GM18861 (cell line): ENCODE measurements around the gene DEPDC5.
"Not testable (repeated sequence)": the region's sequence is repeated elsewhere in the genome, so short reads cannot be mapped to it uniquely, and the experiment has no call there.

ENCODE experiments used
- ATAC-seq: cut with Tn5 transposase; IDR thresholded peaks from one replicate; pipeline ENCODE4 v1.9.1; 2021; ENCODE audit not compliant: unreplicated experiment

The DEPDC5 gene

DNA sequence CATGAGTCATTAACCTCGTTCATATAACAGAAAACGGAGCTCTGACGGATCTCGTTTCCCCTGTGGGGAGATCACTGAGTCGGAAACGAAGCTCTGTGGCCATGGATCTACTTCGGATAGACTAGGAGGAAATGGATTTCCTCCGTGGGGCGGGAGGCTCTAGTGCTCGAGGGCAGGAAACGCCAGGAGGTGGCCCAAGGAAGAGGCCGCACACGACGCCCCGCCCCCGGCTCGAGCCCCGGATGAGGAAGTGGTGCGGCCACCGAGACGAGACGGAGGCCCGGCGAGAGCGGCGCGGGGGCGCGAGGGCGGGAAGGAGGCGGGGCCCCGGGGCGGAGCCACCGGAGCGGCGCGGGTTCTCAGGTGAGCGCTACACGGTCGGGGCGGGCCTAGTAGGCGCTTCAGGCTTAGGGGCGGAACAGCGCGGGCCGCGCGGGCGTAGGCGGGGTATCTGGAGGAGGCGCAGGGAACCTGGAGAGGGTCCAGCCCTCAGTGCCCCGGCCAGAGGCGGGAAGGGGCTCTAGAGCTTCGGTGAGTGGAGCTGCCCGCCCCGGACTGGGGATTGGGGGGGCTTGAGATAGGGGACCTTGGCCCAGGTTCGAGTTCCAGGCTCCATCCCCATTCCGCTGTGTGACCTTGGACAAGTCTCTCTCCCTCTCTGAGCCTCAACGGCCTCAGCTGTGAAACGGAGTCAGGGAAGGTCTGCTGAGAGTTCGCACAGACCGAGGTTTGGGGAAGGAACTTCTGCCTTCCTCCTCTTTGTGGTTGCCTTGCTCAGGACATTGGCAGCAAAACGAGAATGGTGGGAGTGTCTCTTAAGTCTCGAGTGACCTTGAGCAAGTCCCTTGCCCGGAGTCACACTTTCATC lies at the start of gene DEPDC5:
Gene DEPDC5 (plus strand): TSS at position 386 of the 868 bp plus-strand sequence. CDS start 903 bp downstream, outside the sequence.
- peak; percentile 57 for ATAC-seq

DNA sequence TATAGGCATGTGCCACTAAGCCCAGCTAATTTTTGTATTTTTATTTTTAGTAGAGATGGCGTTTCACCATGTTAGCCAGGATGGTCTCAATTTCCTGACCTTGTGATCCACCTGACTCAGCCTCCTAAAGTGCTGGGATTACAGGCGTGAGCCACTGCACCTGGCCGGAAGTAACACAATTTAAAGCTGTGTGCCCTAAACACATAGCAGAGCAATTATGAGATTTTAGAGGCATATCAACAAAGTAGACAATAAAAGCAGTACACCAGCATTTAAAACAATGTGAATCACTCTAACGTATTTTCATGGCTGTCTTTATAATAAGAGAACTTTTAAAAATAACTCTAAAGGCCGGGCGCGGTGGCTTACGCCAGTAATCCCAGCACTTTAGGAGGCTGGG lies 46.3 kb upstream of the DEPDC5 start:
- ATAC-seq: no peak

DNA sequence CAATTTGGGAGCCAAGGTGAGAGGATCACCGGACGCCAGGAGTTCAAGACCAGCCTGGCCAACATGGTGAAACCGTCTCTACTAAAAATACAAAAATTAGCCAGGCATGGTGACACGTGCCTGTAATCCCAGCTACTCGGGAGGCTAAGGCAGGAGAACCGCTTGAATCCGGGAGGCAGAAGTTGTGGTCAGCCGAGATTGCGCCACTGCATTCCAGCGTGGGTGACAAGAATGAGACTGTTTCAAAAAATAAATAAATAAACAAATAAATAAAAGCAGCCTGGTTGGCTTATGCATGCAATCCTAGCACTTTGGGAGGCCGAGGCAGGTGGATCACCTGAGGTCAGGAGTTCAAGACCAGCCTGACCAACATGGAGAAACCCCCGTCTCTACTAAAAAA lies 42.6 kb upstream of the DEPDC5 start:
- ATAC-seq: not testable (repeated sequence)

DNA sequence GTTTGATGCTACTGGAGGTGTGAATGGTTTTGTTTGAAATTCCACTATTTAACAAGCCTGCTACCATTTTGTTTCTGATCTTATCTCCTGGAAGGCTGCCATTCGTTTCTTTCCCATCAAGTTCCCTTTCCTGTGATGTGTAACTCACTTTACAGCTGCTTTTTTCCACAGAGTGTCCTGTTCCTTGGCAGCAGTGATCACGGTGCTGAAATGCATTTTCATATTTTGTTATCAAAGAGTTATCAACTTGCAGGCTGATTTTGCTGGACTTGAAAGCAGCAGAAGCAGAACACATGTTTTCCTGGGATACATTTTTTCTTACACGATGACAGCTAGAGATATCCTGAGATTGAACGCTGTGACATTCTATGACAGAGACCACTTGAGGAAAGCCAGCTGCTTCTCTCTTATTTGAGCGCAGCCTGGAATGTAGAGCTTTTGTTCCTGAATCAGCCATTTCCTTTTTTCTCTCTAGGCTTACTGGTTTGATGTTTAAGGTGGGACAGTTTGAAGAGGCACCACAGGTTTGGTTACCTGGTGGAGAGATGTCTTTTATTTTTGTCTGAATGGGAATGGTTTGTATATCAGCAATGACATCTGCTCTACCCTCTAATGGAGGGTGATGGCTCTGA lies 38.6 kb upstream of the DEPDC5 start:
- no peak for ATAC-seq

DNA sequence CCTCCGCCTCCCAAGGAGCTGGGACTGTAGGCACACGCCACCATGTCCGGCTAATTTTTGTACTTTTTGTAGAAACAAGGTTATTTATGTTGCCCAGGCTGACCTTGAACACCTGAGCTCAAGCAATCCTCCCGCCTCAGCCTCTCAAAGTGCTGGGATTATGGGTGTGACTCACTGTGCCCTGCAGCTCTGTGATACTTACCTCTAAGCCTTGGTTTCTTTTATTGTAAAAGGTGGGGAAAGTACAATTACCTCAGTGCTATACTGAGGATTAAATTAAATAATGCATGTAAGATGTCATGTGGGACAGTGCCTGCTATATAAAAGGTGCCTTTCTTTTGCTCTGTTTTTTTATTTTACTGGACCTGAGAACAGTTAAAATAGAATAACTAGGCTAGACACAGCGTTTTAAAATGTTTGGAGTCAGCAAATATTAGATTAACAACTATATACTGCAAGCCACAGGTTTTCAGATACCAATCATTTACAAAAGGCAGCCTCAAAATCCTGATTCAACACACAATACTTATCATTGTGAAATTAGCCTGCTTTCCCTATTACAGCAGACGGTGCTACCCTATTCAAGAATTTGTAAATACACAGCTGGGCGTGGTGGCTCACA lies 33.9 kb upstream of the DEPDC5 start:
- ATAC-seq: no peak

DNA sequence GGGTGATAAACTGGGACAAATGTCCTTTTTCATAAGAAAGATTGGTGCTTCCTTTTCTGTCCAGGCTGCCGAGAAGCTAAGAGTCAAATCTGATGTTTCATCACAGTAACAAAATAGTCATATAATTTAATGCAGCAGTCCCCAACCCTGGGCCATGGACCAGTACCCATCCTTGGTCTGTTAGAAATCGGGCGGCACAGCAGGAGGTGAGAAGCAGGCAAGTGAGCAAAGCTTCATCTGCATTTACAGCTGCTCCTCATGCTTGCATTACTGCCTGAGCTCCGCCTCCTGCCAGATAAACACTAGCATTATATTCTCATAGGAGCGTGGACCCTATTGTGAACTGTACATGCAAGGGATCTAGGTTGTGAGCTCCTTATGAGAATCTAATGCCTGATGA lies 30.1 kb upstream of the DEPDC5 start:
- ATAC-seq: no peak

DNA sequence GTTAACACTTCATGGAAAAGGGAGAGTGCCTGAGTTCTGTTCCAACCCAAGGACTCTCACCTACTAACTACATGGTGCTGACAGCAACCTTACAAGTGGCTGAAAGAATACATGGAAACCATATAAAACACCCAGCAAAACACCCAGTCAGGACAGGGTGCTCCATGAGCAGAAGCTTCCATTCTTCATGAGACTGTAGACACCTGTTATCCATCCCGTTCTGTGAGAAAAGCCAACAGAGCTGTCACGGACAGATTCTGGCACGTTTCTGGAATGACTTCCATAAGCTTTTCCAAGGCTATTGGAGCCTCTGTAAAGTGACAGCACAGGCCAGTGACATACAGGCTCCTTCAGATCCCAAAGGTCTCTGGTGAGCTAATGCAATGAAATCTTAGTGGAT lies 27.1 kb upstream of the DEPDC5 start:
- no peak for ATAC-seq

DNA sequence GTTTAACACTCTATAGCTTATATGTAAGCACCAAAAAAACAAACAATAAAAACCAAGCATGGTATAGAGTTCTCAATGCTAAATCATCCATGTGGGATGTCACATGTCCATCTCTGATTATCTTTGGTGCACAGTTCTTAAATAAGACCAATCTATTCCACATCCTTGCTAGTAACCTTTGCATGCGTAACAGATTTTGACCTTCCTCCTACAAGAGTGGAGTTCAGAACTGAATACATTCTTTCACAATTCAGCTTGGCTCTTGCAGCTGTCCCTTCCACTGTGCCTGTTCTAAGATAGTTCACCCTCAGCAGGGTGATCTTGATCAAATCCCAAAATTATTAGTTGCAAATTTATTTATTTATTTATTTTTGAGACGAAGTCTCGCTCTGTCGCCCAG lies 25.0 kb upstream of the DEPDC5 start:
- no peak for ATAC-seq

DNA sequence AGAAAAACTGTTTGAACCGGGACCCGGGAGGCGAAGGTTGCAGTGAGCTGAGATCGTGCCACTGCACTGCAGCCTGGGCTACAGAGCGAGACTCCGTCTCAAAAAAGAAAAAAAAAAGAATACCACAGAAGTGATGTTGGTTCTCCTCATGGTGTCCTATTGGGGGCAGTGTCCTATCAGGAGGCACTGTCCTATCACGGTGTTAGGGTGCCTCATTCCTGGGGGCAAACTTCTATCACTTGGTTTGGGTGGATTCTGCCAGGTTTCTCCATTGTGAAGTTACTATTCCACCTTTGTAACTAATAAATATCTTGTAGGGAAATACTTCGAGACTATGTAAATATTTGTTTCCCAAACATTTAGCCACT lies 23.5 kb upstream of the DEPDC5 start:
- no peak for ATAC-seq

DNA sequence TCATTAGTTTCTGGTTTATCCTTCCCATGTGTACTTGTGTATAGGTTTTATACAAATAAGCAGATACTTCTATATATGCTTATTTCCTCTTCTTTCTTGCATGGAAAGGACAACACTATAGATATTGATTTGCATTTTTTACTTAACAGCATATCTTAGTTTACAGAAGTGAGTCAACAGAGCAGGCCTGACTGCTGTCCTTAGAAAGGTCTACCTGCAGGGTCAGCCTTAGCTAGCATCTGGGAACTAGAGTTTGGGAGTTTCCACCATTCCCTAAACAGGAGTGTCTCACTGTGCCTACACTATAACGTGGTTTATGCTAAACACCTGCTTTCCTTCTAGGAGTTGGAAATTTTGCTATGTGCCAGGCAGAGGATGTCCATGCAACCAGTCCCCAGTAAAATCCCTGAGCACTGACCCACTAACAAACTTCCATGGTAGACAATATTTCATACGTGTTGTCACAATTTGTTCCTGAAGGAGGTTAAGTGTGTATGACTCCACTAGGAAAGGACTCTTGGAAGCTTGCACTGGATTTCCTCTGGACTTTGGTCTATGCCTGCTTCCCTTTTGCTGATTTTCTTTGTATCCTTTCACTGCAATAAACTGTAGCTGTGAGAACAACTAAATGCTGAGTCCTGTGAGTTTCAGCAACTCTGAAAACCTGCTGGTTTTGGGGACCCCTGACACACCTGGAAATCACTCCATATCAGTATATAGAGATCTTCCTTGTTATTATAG lies 21.6 kb upstream of the DEPDC5 start:
- ATAC-seq: no peak

DNA sequence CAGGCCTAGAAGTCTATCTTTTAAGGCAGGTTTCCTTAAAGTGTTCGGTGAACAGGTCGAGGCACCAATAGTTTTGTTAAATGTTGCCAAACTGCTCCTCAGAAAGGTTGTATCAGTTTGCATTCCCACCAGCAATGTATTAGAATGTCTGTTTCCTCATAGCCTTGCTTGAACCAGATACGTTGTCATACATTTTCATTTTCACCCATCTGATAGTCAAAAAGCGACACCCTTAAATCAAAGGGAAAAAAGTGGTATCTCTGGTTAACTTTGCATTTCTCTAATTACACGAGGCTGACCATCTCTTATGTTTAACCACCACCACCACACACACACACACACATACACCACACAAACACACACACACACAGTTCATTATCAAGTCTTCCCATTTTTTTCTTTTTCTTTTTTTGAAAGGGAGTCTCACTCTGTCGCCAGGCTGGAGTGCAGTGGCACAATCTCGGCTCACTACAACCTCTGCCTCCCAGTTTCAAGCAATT lies 20.2 kb upstream of the DEPDC5 start:
- no peak for ATAC-seq

DNA sequence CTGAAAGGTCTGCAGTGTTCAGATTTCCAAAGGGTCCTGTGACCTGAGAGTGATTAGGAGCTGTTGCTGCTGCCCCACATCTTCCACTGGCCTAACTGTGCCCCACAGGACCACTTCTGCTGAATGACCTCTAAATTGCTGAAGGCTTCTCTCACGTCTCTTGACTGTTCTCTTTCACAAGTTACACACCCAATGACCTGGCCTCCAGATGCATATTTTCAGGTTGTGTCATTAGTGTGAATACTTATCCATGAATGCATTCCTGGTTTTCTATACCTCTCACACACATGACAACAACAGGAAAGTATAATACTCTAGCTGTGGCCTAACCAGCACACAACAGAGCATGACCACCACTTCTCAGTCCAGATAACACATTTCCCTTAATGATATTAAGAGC lies 19.3 kb upstream of the DEPDC5 start:
- no peak for ATAC-seq

DNA sequence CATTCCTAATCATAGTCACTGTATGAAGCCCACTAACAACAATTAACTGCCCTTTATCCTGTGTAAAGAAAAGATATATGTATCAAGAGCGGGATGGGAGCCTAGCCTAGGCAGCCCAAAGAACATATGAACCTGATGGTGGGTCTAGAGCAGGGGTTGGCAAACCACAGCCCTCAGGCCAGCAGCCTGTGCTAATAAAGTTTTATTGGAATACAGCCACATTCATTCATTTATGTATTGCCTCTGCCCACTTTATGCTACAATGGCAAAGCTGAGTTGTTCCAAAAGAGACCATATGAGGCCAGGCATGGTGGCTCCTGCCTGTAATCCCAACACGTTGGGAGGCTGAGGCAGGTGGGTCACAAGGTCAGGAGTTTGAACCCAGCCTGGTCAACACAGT lies 17.4 kb upstream of the DEPDC5 start:
- ATAC-seq: no peak

DNA sequence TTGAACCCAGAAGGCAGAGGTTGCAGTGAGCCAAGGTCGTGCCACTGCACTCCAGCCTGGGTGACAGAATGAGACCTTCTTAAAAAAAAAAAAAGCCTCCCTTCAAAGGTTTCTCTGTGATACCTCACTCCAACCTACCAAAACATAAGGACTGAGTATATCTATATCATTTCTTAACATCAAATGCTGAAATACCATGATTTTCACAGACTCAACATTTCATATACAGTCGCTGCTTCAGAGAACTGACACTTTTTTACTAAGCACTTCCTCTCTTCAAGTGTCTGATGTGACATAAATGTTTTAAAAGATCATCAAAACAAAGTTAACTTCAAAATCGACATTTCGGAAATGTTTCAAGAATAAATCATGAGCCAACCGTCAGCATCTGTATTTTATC lies 15.9 kb upstream of the DEPDC5 start:
- no peak for ATAC-seq

DNA sequence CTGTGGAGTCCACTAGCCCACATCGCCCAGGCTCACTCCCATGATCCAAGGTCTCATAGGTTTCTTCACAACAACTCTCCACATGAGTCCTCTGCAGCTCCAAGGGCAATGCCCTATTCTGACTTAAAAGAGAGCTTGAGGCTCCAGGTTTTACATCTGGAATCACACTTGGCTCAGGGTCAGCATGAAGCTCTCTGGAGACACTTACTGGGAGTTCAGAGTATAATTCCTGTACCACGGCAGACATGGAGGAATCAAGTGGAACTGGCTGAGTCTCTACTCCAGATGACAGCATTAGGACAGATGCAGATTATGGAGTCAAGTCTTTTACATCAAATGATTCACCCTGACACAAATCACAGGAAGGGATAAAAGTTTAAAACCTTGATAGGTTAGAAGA lies 15.3 kb upstream of the DEPDC5 start:
- no peak for ATAC-seq

DNA sequence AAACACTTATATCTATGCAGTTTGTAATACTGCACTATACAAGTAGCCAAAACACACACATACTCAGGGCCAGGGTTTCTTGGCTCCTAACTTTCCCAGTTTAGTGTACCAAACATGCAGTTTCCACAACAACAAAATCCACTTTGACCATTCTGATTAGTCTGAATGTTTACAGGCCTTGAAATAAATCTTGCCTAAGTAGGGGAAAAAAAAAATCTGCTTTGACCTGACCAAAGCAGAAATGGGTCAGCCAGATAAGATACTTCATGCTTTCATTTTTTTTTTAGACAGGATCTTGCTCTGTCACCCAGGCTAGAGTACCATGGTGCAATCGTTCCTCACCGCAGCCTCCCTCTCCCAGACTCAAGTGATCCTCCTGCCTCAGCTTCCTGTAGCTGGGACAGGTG lies 14.0 kb upstream of the DEPDC5 start:
- ATAC-seq: no peak

DNA sequence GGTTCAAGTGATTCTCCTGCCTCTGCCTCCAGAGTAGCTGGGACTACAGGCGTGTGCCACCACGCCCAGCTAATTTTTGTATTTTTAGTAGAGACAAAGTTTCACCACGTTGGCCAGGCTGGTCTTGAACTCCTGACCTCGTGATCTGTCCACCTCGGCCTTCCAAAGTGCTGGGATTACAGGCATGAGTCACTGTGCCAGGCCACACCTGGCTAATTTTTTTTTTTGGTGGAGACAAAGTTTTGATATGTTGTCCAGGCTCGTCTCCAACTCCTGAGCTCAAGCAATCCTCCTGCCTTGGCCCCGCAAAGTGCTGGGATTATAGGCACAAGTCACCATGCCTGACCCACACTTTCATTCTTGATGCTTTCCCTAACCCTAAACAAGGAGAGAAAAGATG lies 13.5 kb upstream of the DEPDC5 start:
- ATAC-seq: not testable (repeated sequence)

DNA sequence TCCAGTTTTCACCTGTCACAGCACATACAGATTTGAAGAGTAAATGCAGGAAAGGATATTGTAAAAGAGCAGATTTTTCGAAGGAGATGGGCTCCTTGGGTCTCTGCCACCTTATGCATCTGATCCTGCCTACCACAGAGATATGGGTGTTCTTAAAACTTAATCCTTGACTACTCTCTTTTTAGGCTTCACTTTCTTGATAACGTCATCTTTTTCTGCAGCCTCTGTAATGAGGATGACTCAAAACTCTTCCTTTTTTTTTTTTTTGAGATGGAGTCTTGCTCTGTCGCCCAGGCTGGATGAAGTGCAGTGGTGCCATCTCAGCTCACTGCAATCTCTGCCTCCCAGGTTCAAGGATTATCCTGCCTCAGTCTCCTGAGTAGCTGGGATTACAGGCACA lies 11.7 kb upstream of the DEPDC5 start:
- ATAC-seq: no peak

DNA sequence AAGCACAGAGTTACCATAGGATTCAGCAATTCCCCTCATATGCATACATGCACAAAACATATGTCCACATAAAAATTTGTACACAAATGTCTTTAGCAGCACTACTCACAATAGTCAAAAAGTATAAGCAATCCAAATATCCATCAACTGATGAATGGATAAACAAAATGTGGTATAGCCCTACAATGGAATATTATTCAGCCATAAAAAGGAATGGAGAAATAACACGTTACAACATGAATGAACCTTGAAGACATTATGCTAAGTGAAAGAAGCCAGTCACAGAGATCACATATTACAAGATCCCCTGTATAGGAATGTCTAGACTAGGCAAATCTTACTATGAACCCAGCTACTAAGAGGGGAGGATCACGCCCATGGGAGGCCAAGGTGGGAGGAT lies 11.1 kb upstream of the DEPDC5 start:
- no peak for ATAC-seq

DNA sequence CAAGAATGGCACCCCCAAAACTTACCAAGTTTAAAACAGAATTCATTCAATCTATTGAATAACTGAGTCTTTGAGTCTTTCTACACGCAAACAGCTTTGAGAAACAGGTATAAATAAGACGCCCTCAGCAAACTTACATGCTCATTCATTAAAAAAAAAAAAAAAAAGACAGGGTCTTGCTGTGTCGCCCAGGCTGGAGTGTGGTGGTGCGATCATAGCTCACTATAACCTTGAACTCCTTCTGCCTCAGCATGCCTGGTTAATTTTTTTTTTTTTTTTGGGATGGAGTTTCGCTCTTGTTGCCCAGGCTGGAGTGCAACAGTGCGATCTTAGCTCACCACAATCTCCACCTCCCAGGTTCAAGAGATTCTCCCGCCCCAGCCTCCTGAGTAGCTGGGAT lies 9.9 kb upstream of the DEPDC5 start:
- no peak for ATAC-seq

DNA sequence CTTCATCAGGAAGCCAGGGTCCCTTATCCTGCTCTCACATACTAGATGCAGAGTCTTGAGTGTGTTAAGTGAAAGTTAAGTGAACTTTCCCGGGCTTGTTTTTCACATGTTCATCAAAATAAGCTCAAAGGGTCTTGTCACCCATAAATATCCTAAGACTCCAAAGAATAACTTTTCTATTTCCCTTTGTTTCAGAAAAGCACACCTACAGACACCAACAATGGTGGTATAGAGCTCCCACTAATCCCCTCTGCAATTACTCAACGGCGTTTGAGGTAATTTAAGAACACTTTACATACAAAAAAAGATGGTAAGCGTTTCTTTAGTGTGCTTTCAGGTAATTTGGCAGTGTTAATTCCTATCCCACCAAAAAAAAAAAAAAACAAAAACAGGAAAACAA lies 6.4 kb upstream of the DEPDC5 start:
- no peak for ATAC-seq
